Measurements from ENCODE around the gene LAD1. TPM values are rescaled to one million over a fixed set of nuclear protein-coding genes. Genes with fewer than 3 reads are reported as not detected.

Gene LAD1
- polyA plus RNA-seq, 3 donors: 25.6 to 31.4 (median 26.9) TPM

DNA sequence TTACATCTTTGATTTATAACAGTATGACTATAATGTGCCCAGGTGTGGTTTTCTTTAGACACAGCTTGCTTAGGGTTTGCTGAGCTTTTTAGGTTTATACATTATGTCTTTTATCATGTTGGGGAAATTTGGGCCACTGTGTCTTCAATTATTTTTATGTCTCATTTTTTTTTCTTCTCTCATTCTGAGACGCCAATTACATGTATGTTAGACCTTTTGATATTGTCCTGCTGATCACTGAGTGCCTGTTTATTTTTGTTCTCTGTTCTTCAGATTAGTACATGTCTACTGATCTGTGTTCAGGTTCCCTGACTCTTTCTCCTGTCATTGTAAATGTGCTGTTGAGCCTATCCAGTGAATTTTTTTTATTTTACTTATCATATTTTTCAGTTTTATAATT, 57.7 kb downstream of the LAD1 start:
- DNase-seq (ENCODE audit: extremely low read depth in 1 of 11, low read depth in 9 of 11, low spot score in 4 of 11): no peak

GRCh38 chr1:201336711-201337450, 62.2 kb downstream of the LAD1 start:
- DNase-seq (ENCODE audit: extremely low read depth in 1 of 11, low read depth in 9 of 11, low spot score in 4 of 11): no peak

GRCh38 chr1:201335901-201336300, 63.2 kb downstream of the LAD1 start:
- DNase-seq (ENCODE audit: extremely low read depth in 1 of 11, low read depth in 9 of 11, low spot score in 4 of 11): no peak

GRCh38 chr1:201335174-201335870, 63.8 kb downstream of the LAD1 start:
- DNase-seq (ENCODE audit: extremely low read depth in 1 of 11, low read depth in 9 of 11, low spot score in 4 of 11): no peak

DNA sequence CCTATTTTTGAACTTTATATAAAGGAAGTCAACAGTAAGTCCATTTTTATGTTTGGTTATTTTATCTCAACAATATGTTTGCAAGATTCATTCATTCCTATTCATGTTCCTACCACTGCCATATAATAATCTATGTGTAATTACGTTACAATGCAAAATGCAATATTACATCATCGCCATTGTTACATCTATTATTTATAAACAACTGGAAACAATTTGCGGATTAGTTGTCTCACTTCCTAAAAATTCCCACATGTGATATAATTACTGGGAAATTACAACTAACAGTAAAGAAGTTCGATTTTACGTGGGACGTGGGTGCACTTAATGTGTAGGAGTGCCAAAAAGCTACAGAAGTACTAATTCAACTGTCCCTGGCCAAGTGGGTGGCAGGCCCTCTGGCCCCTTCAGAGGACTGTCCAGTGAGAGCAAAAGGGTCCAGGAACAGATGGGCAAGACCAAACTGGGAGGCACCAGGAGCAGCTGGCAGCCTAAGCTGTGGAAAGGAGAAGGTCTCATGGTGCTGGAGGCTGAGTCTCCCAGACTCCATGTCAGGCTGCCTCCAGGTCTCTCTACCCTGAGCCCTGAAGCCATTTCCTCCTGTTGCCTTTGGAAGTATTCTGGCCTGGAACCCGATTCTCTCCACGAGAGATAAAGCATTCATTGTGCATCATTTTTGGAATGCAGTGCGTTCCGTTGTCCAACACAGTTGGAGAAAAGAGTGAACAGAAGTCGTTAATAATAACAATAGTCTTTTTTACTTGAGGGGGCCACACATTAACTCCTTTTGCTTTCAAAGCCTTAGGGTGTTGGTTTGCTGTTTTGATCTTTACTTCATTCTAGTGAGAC, 64.6 kb downstream of the LAD1 start:
- no peak for DNase-seq (ENCODE audit: extremely low read depth in 1 of 11, low read depth in 9 of 11, low spot score in 4 of 11)

DNA sequence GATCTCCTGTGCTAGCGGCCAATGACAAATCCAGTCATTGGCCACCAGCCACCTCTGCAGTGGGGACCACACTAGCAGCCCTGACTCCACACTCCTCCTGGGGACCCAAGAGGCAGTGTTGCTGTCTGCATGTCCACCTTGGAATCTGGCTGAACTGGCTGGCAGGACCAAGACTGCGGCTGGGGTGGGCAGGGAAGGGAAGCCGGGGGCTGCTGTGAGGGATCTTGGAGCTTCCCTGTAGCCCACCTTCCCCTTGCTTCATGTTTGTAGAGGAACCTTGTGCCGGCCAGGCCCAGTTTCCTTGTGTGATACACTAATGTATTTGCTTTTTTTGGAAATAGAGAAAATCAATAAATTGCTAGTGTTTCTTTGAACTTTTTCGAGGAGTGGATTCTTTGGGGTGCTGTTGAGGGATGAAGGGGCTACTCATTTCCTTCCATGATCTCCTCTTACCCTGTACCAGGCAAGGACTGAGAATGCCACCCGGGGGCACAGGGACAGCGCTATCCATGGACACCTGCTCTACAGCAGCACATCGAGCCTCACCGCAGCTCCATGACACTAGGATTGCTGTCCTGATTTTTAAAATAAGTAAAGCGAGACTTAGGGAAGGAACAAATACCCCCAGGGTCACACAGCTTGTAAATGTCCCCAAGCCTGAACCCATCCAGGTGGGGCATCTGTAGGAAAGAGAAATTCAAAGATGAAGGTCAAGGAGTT, 66.3 kb downstream of the LAD1 start:
- DNase-seq (ENCODE audit: extremely low read depth in 1 of 11, low read depth in 9 of 11, low spot score in 4 of 11): no peak

GRCh38 chr1:201332021-201332420, 67.1 kb downstream of the LAD1 start:
- no peak for DNase-seq (ENCODE audit: extremely low read depth in 1 of 11, low read depth in 9 of 11, low spot score in 4 of 11)

GRCh38 chr1:201331166-201331565, 68.0 kb downstream of the LAD1 start:
- no peak for DNase-seq (ENCODE audit: extremely low read depth in 1 of 11, low read depth in 9 of 11, low spot score in 4 of 11)

Other genes with a start within 250 kb of the LAD1 start
- 100 to 1,000 TPM; 137 to 156 (median 145) TPM for gene TMEM9, start 244.8 kb downstream of the LAD1 start, polyA plus RNA-seq (ENCODE audit: insufficient read length in 3 of 3)
- gene IGFN1, start 208.5 kb downstream of the LAD1 start, polyA plus RNA-seq (ENCODE audit: insufficient read length in 3 of 3): 1 to 10 TPM in 2 of 3 donors, under 1 TPM in 1; 0.79 to 1.3 (median 1.0) TPM
- under 1 TPM; 0.06 to 0.09 (median 0.08) TPM for gene PKP1, start 115.8 kb downstream of the LAD1 start, polyA plus RNA-seq (ENCODE audit: insufficient read length in 3 of 3)
- 10 to 100 TPM; 56.2 to 62.7 (median 59.5) TPM for gene TNNT2, start 21.6 kb downstream of the LAD1 start, polyA plus RNA-seq (ENCODE audit: insufficient read length in 3 of 3)
- 10 to 100 TPM; 45.5 to 71.2 (median 62.5) TPM for gene TNNI1, start 22.4 kb upstream of the LAD1 start, polyA plus RNA-seq (ENCODE audit: insufficient read length in 3 of 3)
- 10 to 100 TPM in 2 of 3 donors, 1 to 10 TPM in 1; 8.3 to 15.4 (median 11.7) TPM for gene PHLDA3, start 69.9 kb upstream of the LAD1 start, polyA plus RNA-seq (ENCODE audit: insufficient read length in 3 of 3)
- 100 to 1,000 TPM; 146 to 154 (median 149) TPM for gene CSRP1, start 107.8 kb upstream of the LAD1 start, polyA plus RNA-seq (ENCODE audit: insufficient read length in 3 of 3)
- gene NAV1, start 139.8 kb upstream of the LAD1 start, polyA plus RNA-seq (ENCODE audit: insufficient read length in 3 of 3): 10 to 100 TPM; 20.0 to 23.1 (median 21.4) TPM